Neural cell (in vitro differentiated cells): ENCODE results near the gene LPAR1. TPM values are rescaled to one million over a fixed set of nuclear protein-coding genes. Genes with fewer than 3 reads are reported as not detected.

ENCODE experiments used
- H2AFZ ChIP-seq: fragments of 200-600, 300-800 bp; sonication (generic), shearing (Covaris generic); 2 replicates; pipeline ENCODE4 v1.6.0; 2014; ENCODE audit warnings: low read depth, mild to moderate bottlenecking, antibody characterized with exemption, low read length, moderate library complexity
- H3F3A ChIP-seq: fragments of 200-600 bp; shearing (Covaris generic); 2 replicates; pipeline ENCODE4 v1.6.1; 2016; ENCODE audit warnings: mild to moderate bottlenecking, moderate library complexity, mixed read lengths, antibody characterized with exemption, low read length; ENCODE audit not compliant: insufficient read depth, poor library complexity, severe bottlenecking
- H3K27ac ChIP-seq: fragments of 200-600, 300-800 bp; sonication (generic), shearing (Covaris generic); 2 replicates; pipeline ENCODE4 v1.5.1; 2014; ENCODE audit warnings: mild to moderate bottlenecking, low read length, moderate library complexity
- H3K27me3 ChIP-seq: fragments of 300-800, 200-600 bp; sonication (generic), shearing (Covaris generic); 2 replicates; pipeline ENCODE4 v1.6.0; 2014; ENCODE audit warnings: mild to moderate bottlenecking, low read depth, low read length, moderate library complexity; ENCODE audit not compliant: insufficient read depth
- H3K36me3 ChIP-seq: fragments of 300-800, 200-600 bp; sonication (generic), shearing (Covaris generic); 2 replicates; pipeline ENCODE4 v1.5.1; 2014; ENCODE audit warnings: mild to moderate bottlenecking, antibody characterized with exemption, low read length, moderate library complexity; ENCODE audit not compliant: insufficient read depth
- H3K4me2 ChIP-seq: fragments of 300-800, 200-600 bp; sonication (generic), shearing (Covaris generic); 2 replicates; pipeline ENCODE4 v1.6.0; 2014; ENCODE audit warnings: mild to moderate bottlenecking, low read length
- H3K4me3 ChIP-seq: fragments of 300-800, 200-600 bp; sonication (generic), shearing (Covaris generic); 2 replicates; pipeline ENCODE4 v1.5.1; 2014; ENCODE audit warnings: mild to moderate bottlenecking, low read length, moderate library complexity
- H3K79me2 ChIP-seq: fragments of 200-600 bp; shearing (Covaris generic); replicated peaks from 2 replicates; pipeline ENCODE4 v1.6.0; 2014; ENCODE audit warnings: mild to moderate bottlenecking, low read length, moderate library complexity; ENCODE audit not compliant: insufficient read depth
- H3K9ac ChIP-seq: fragments of 300-800, 200-600 bp; sonication (generic), shearing (Covaris generic); 2 replicates; pipeline ENCODE4 v1.6.1; 2016; ENCODE audit warnings: mild to moderate bottlenecking, low read length, mixed read lengths
- H3K9me2 ChIP-seq: fragments of 200-600 bp; shearing (Covaris generic); 2 replicates; pipeline ENCODE4 v1.6.1; 2016; ENCODE audit warnings: mild to moderate bottlenecking, low read length, mixed read lengths; ENCODE audit not compliant: insufficient read depth
- H3K9me3 ChIP-seq: fragments of 200-600, 300-800 bp; sonication (generic), shearing (Covaris generic); 2 replicates; pipeline ENCODE4 v1.6.1; 2016; ENCODE audit warnings: mild to moderate bottlenecking, mixed run types, low read length, moderate library complexity, mixed read lengths
- H4K20me1 ChIP-seq: fragments of 200-600 bp; shearing (Covaris generic); 2 replicates; pipeline ENCODE4 v1.6.1; 2016; ENCODE audit warnings: mild to moderate bottlenecking, mixed run types; ENCODE audit not compliant: insufficient read depth
- EP300 ChIP-seq: fragments of 450-650 bp; conservative IDR thresholded peaks from 2 replicates; pipeline ENCODE4 v1.6.1; 2014; ENCODE audit warnings: antibody characterized with exemption, mild to moderate bottlenecking, moderate library complexity; ENCODE audit not compliant: poor library complexity, severe bottlenecking
- EZH2 ChIP-seq: fragments of 200-600, 300-800 bp; shearing (Covaris generic), sonication (generic); IDR thresholded peaks from 2 replicates; pipeline ENCODE4 v1.6.1; 2014; ENCODE audit warnings: antibody characterized with exemption, low read length, borderline replicate concordance, mild to moderate bottlenecking; ENCODE audit not compliant: insufficient read depth, poor library complexity, severe bottlenecking
- MXI1 ChIP-seq: fragments of 450-650 bp; conservative IDR thresholded peaks from 2 replicates; pipeline ENCODE4 v1.6.1; 2014; ENCODE audit warnings: antibody characterized with exemption, mild to moderate bottlenecking; ENCODE audit not compliant: poor library complexity, severe bottlenecking
- POLR2AphosphoS5 ChIP-seq: IDR thresholded peaks from 2 replicates; pipeline ENCODE4 v1.6.1; 2012
- RAD21 ChIP-seq: fragments of 450-650 bp; conservative IDR thresholded peaks from 2 replicates; pipeline ENCODE4 v1.6.1; 2014; ENCODE audit warnings: antibody characterized with exemption, mild to moderate bottlenecking, moderate library complexity
- SMC3 ChIP-seq: fragments of 450-650 bp; conservative IDR thresholded peaks from 2 replicates; pipeline ENCODE4 v1.6.1; 2014; ENCODE audit warnings: antibody characterized with exemption, mild to moderate bottlenecking, moderate library complexity; ENCODE audit not compliant: poor library complexity
- TAF1 ChIP-seq: IDR thresholded peaks from 2 replicates; pipeline ENCODE4 v1.6.1; 2012; ENCODE audit warnings: low read depth
- polyA plus RNA-seq: library from polyadenylated mRNA; depleted of rRNA; stranded (reverse); fragments of >200 nt; gene quantifications from 2 replicates; pipeline ENCODE4 v1.2.3, GENCODE V29; 2014
- TF ChIP-seq, protein P1 (sequence below): fragments of 450-650 bp; IDR thresholded peaks from 2 replicates; pipeline ENCODE4 v1.5.1; 2014; ENCODE audit warnings: antibody characterized with exemption, mild to moderate bottlenecking, moderate library complexity; ENCODE audit not compliant: poor library complexity, severe bottlenecking
- TF ChIP-seq, protein P2 (sequence below): IDR thresholded peaks from 2 replicates; pipeline ENCODE4 v1.6.1; 2012; ENCODE audit warnings: borderline replicate concordance

Gene LPAR1
- polyA plus RNA-seq, 1 donor from 2014 or later, result 0.54 TPM

DNA sequence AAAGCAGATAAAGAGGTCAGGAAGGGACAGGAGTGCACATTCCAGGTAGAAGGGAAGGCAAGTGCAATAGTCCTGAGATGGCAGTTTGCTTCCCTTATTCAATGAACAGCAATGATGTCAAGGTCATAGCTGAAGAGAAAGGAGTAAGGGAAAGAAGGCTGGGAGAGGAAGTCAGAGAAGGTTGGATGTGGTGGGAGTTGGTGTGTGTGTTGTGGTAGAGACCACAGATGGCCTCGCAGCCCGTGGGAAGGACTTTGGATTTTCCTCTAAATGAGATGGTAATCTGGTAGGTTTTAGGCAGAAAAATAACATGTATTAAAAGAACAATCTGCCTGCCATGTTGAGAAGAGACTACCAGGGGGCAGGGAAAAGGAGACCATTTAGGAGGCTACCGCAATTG is 25.1 kb upstream of the LPAR1 start:
- Histone ChIP-seq H3K4me3 (no peak overlapping the region), H3K27me3 (no peaks in the 10 kb centered on the region), H3K79me2 (no peaks in the 10 kb centered on the region), H3K27ac (no peak overlapping the region), H3K9me2 (no peaks in the 10 kb centered on the region), H4K20me1 (no peaks in the 10 kb centered on the region), H2AFZ (no peak overlapping the region), H3K9ac (no peak overlapping the region), H3F3A (no peaks in the 10 kb centered on the region), H3K4me2 (no peak overlapping the region), H3K36me3 (no peaks in the 10 kb centered on the region), H3K9me3 (no peaks in the 10 kb centered on the region)
- TF ChIP-seq EZH2 (no peak), RAD21 (no peak), MXI1 (no peak), EP300 (no peak), POLR2AphosphoS5 (no peak), TAF1 (no peak), SMC3 (no peak)
- TF ChIP-seq, protein P1, sequence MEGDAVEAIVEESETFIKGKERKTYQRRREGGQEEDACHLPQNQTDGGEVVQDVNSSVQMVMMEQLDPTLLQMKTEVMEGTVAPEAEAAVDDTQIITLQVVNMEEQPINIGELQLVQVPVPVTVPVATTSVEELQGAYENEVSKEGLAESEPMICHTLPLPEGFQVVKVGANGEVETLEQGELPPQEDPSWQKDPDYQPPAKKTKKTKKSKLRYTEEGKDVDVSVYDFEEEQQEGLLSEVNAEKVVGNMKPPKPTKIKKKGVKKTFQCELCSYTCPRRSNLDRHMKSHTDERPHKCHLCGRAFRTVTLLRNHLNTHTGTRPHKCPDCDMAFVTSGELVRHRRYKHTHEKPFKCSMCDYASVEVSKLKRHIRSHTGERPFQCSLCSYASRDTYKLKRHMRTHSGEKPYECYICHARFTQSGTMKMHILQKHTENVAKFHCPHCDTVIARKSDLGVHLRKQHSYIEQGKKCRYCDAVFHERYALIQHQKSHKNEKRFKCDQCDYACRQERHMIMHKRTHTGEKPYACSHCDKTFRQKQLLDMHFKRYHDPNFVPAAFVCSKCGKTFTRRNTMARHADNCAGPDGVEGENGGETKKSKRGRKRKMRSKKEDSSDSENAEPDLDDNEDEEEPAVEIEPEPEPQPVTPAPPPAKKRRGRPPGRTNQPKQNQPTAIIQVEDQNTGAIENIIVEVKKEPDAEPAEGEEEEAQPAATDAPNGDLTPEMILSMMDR, result no peak
- TF ChIP-seq, protein P2, sequence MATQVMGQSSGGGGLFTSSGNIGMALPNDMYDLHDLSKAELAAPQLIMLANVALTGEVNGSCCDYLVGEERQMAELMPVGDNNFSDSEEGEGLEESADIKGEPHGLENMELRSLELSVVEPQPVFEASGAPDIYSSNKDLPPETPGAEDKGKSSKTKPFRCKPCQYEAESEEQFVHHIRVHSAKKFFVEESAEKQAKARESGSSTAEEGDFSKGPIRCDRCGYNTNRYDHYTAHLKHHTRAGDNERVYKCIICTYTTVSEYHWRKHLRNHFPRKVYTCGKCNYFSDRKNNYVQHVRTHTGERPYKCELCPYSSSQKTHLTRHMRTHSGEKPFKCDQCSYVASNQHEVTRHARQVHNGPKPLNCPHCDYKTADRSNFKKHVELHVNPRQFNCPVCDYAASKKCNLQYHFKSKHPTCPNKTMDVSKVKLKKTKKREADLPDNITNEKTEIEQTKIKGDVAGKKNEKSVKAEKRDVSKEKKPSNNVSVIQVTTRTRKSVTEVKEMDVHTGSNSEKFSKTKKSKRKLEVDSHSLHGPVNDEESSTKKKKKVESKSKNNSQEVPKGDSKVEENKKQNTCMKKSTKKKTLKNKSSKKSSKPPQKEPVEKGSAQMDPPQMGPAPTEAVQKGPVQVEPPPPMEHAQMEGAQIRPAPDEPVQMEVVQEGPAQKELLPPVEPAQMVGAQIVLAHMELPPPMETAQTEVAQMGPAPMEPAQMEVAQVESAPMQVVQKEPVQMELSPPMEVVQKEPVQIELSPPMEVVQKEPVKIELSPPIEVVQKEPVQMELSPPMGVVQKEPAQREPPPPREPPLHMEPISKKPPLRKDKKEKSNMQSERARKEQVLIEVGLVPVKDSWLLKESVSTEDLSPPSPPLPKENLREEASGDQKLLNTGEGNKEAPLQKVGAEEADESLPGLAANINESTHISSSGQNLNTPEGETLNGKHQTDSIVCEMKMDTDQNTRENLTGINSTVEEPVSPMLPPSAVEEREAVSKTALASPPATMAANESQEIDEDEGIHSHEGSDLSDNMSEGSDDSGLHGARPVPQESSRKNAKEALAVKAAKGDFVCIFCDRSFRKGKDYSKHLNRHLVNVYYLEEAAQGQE, result no peak

- no peak overlapping the region for H2AFZ ChIP-seq
- no peak overlapping the region for H3K4me2 ChIP-seq
- no peaks in the 10 kb centered on the region for H3K36me3 ChIP-seq
- no peaks in the 10 kb centered on the region for H3K27me3 ChIP-seq
- H3K9ac ChIP-seq, result no peak overlapping the region
- H3K4me3 ChIP-seq, result no peak overlapping the region
- no peak overlapping the region for H3K27ac ChIP-seq
- no peaks in the 10 kb centered on the region for H4K20me1 ChIP-seq
- TF ChIP-seq EP300 (no peak), SMC3 (no peak)
- H3K9me2 ChIP-seq, result no peaks in the 10 kb centered on the region
- H3K9me3 ChIP-seq, result no peaks in the 10 kb centered on the region
- H3F3A ChIP-seq, result no peaks in the 10 kb centered on the region
- no peaks in the 10 kb centered on the region for H3K79me2 ChIP-seq
These were observed 19.9 kb upstream of the LPAR1 start for GRCh38 chr9:111058166-111058565.

DNA sequence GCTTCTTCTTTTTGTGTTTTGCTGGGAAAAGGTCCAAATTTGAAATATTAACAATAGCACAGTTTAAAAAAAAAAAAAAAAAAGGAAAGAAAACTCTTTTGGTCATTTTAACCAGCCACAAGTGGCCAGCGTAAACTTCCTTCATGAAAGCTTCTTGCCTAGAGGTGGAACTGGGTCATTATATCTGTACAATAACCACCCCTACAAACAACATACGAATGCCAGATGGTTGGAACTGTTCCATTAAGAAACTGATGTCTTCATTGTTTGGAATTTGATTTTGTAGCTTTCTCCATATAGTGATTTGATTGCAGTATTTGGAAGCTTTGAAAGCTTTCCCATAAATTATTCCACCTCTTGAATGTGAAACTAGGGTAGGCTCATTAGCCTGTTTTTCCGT is 18.3 kb upstream of the LPAR1 start:
- Histone ChIP-seq H3K4me3 (no peak overlapping the region), H3K9ac (no peak overlapping the region), H3K27me3 (no peaks in the 10 kb centered on the region), H3K27ac (no peak overlapping the region), H3K79me2 (no peaks in the 10 kb centered on the region), H4K20me1 (no peaks in the 10 kb centered on the region), H3K4me2 (no peak overlapping the region), H2AFZ (no peak overlapping the region), H3K9me3 (no peaks in the 10 kb centered on the region), H3K36me3 (no peaks in the 10 kb centered on the region), H3F3A (no peaks in the 10 kb centered on the region), H3K9me2 (no peaks in the 10 kb centered on the region)
- TF ChIP-seq TAF1 (no peak), SMC3 (no peak), RAD21 (no peak), EZH2 (no peak), POLR2AphosphoS5 (no peak), EP300 (no peak), MXI1 (no peak)
- TF ChIP-seq, protein P2, result no peak
- TF ChIP-seq, protein P1, result no peak
